IPS-NIHi7 (cell line): ENCODE data around the gene UBTD1.
"Not testable (repeated sequence)": the region's sequence is repeated elsewhere in the genome, so short reads cannot be mapped to it uniquely, and the experiment has no call there.

Experiments
- DNase-seq: peaks from one replicate; pipeline ENCODE4 v3.0.0; 2012; ENCODE audit warnings: mixed read lengths; ENCODE audit errors: extremely low spot score

The UBTD1 gene, protein sequence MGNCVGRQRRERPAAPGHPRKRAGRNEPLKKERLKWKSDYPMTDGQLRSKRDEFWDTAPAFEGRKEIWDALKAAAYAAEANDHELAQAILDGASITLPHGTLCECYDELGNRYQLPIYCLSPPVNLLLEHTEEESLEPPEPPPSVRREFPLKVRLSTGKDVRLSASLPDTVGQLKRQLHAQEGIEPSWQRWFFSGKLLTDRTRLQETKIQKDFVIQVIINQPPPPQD

DNA sequence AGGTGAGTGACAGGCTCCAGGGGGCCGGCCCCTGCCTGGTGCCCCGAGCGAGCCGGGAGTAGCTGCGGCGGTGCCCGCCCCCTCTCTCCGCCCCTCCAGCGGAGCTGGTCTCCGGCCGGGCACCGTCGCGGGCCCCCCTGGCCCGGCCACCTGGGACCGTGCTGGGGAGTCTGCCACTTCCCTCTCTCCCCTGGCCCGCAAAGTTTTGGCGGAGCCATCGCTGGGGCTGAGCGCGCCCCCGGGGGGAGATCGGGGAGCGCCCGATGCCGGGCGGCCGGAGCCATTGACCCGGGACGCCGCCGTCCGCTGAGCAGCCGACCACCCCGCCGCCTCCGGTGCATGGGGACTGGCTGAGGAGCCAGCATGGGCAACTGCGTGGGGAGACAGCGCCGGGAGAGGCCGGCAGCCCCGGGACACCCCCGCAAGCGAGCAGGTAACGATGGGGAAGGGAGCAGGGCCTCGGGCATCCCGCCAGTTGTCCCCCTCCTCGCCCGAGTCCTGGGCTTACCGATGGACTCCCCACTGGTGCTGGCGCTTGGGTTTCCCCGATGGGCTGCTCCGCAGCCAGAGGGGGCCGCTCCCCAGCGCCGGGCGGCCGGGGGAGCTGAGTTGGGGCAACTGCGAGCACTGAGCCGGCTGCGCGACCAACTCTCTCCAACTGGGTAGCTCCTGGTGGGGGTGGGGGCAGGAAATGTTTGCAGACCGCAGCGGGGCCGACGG, at the start of gene UBTD1:
UBTD1 (plus strand) TSS at position 84 of the 720 bp plus-strand sequence; CDS start at position 364, 280 bp downstream.
- DNase-seq: peak; percentile 48

DNA sequence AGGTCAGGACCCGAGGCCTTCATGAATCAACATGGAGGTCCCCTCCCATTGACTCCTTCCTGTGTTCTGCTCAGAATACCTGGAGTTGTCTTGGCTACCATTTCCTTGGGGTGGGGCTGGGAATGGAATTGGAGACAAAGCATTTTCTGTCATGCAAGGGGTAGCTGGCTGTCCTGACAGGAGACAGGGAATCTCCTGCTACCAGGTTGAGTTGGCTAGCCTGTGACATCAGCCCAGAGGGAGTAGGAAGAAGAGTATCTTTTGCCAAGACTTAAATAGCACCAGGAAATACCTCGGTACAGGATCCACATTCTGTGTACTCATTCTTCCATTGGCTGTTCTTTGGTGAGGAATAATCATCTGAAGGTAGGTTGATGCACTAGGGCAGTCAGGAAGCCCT, 47.9 kb upstream of the UBTD1 start:
- DNase-seq: no peak

DNA sequence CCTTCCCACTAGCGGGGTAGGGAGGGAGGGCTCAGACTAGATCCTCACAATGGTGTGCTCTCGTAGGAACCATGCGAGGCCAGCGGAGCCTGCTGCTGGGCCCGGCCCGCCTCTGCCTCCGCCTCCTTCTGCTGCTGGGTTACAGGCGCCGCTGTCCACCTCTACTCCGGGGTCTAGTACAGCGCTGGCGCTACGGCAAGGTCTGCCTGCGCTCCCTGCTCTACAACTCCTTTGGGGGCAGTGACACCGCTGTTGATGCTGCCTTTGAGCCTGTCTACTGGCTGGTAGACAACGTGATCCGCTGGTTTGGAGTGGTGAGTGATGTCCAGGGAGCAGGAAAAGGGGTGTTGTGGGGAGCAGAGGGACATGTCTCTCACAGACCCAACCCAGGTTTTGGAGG, 47.1 kb upstream of the UBTD1 start:
- no peak for DNase-seq

DNA sequence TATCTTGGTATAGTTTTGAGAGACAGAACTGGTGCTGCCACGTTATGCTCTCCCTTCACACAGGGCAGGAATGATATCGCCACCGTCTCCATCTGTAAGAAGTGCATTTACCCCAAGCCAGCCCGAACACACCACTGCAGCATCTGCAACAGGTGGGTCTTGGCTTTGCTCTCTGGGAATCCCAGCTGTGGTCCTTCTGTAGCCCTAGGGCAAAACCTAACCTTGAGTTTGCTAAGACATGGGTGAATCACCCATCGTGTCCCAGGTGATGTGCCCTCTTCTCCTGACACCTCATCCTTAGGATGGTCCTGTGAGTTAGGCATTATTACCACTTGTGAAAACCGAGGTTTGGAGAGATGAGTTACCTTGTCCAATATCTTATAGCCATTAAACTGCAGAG, 46.4 kb upstream of the UBTD1 start:
- no peak for DNase-seq

- no peak for DNase-seq
Observed at GRCh38 chr10:97454330-97455036, 44.2 kb upstream of the UBTD1 start.

GRCh38 chr10:97456034-97456685, 42.6 kb upstream of the UBTD1 start:
- no peak for DNase-seq

- no peak for DNase-seq
Observed at GRCh38 chr10:97456686-97457065, 42.0 kb upstream of the UBTD1 start.

- no peak for DNase-seq
Observed at GRCh38 chr10:97459111-97459510, 39.6 kb upstream of the UBTD1 start.

- no peak for DNase-seq
Observed at GRCh38 chr10:97459933-97460332, 38.8 kb upstream of the UBTD1 start.

- no peak for DNase-seq
Observed at GRCh38 chr10:97462309-97462708, 36.4 kb upstream of the UBTD1 start.

- peak; percentile 85 for DNase-seq
Observed at GRCh38 chr10:97463363-97464132, 35.2 kb upstream of the UBTD1 start.

DNA sequence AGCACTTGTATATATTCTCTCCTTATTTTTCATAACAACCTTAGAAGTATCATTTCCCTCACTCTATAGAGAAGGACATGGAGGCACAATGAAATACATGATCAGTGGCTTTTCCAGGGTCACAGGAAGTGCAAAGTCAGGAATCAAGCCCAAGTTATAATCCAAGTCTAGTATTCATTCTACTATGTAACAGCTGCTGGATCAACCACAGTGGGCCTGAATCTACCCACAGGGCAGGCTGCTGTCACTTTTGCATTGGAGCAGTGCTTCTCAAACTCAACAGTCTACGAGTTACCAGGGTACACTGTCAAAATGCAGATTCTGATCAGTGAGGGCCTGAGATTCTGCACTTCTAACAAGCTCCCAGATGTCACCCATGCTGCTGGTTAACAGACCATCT, 34.5 kb upstream of the UBTD1 start:
- DNase-seq: no peak

- no peak for DNase-seq
Observed at GRCh38 chr10:97465982-97466381, 32.7 kb upstream of the UBTD1 start.

DNA sequence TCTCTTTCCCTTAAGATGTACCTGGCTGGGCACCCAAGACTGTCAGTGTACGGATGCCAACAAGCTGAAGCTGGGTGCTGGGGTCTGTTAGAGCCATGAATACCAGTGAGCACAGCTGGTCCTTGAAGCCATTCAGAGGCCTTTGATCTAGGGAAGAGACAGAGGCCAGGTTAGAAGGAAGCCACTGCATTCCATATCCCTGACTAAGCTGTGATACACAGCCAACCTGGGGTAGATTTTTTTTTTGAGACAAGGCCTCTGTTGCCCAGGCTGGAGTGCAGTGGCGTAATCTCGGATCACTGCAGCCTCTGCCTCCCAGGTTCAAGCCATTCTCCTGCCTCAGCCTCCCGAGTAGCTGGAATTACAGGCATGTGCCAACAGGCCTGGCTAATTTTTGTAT, 32.0 kb upstream of the UBTD1 start:
- no peak for DNase-seq

DNA sequence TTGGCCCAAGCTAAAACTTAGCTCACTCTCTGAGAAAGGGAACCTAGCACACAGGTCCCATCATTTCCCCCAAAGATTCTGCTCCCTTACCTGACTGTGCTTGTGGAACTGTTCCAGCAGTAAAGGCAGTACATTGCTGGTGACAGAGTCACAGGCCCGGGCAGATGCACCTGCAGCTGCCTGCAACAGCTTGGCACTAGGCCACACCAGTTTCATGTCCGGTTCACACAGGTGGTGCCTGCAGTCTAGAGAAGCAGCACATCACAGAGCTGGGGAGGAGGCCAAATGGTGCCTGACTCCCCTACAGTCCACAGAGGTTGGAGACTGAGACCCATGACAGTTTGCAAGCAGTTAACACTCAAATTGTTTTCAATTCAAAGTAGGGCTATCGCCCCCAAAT, 30.6 kb upstream of the UBTD1 start:
- DNase-seq: no peak

- DNase-seq: not testable (repeated sequence)
Observed at GRCh38 chr10:97468781-97469180, 29.9 kb upstream of the UBTD1 start.

GRCh38 chr10:97474918-97475317, 23.8 kb upstream of the UBTD1 start:
- no peak for DNase-seq

DNA sequence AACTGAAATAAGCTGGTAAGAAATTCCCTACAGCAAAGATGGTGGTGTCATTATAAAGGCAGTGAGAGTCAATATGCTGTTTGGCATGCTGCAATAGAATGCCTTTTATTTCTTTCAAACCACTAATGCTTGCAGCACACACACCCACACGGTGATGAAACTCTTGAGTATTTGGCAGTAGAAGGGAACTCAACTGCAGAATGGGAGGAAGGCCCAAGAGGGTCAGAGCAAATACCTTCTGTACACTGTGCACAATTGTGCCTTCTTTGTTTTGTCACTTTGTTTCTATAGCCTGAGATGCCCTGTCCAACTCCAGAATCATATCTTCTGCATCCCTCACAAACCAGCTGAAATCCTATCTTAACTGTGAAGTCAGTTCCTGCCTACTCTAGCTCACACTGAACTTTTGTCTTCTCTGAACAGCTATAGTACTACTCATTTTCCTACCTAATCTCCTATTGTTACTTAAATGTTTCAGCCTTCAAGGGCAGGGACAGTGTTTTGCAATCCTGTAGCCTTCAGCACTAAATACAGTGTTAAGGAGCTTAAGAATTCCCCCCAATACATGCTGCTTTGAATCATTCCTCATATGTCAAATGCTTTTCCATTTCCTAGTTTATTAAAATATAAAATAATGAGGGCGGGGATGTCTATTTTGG, 22.7 kb upstream of the UBTD1 start:
- DNase-seq: no peak

- not testable (repeated sequence) for DNase-seq
Observed at GRCh38 chr10:97479410-97479809, 19.3 kb upstream of the UBTD1 start.

GRCh38 chr10:97479939-97480338, 18.8 kb upstream of the UBTD1 start:
- peak; percentile 80 for DNase-seq

DNA sequence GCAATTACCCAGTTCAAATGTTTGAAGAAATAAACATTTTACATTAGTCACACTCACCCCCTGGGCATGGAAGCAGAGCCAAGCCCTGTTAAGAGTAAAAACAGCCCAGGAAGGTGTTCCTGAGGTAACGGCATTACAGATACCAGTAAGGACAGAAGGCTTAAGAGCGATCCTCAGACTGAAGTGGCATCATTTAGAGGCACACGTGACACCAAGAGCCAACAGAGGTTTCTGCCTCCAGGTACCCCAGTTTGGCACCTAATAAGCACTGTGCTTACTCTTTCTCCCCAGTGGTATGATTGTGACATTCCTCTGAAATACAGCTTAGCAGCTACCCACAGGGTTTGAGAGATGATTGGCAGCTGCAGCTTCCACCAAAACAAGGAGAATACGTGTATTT, 17.7 kb upstream of the UBTD1 start:
- no peak for DNase-seq
